Pancreas (tissue), 10 donors: Measurements from ENCODE around the gene STXBP2. TPM values are rescaled to one million over a fixed set of nuclear protein-coding genes. Genes with fewer than 3 reads are reported as not detected.

Experiments used
- ATAC-seq, 4 donors: fragments of 200-7000 bp; cut with Tn5 transposase; one replicate each; pipeline versions ENCODE4 v1.8.0 to v1.9.1; 2020; ENCODE audit warnings: mild to moderate bottlenecking in 4 of 4, moderate library complexity in 4 of 4
- DNase-seq, 6 donors: peaks; one replicate each; pipeline ENCODE4 v3.0.0-alpha.2; 2020
- FAIRE-seq: peaks from 2 replicates; lab custom pipeline; 2012; peaks lifted over from hg19 to GRCh38; lab: Jason Lieb, UNC
- H3K27ac ChIP-seq, 4 donors: fragments of 200-600 bp; sonication (generic); 1 replicate in 3 of 4; 2 replicates in 1 of 4; pipeline versions ENCODE4 v1.5.0 to v1.8.0; 2020
- H3K27me3 ChIP-seq, 4 donors: fragments of 200-600 bp; one replicate each; pipeline ENCODE4 v1.8.0; 2021
- H3K36me3 ChIP-seq, 3 donors: fragments of 200-600 bp; sonication (generic) in 1 of 3; one replicate each; pipeline versions ENCODE4 v1.5.0 to v1.8.0; 2020 to 2021
- H3K4me1 ChIP-seq, 3 donors: fragments of 200-600 bp; one replicate each; pipeline ENCODE4 v1.8.0; 2021
- H3K4me3 ChIP-seq, 4 donors: fragments of 200-600 bp; sonication (generic) in 2 of 4; one replicate each; pipeline versions ENCODE4 v1.5.0 to v1.8.0; 2020 to 2021
- H3K9me3 ChIP-seq, 4 donors: fragments of 200-600 bp; one replicate each; pipeline ENCODE4 v1.8.0; 2021
- CTCF ChIP-seq, 4 donors: fragments of 200-600 bp; sonication (generic) in 3 of 4; IDR thresholded peaks; one replicate each; pipeline versions ENCODE4 v1.5.0 to v1.8.0; 2021; ENCODE audit warnings: antibody characterized with exemption in 4 of 4
- WGBS, 2 donors: extraction: QIAGEN DNeasy Blood & Tissue Kit; methylation state at CpG; one replicate each; pipeline ENCODE4 v1.1.7; 2013; 5-methylcytosine and 5-hydroxymethylcytosine counted together
- intact Hi-C, 3 donors: fragments of 100-400 bp; cut with DNase I; formaldehyde crosslinking; loops; one replicate each; pipeline versions ENCODE4 v1.11.1 to v1.14.2; 2022
- polyA plus RNA-seq, 2 donors: library from polyadenylated mRNA; stranded (reverse); fragments of 200-250 nt; gene quantifications; one replicate each; pipeline ENCODE4 v1.2.3, GENCODE V29; 2013
- total RNA-seq, 6 donors: library from RNA; stranded (reverse); fragmentation: NEBNext Ultra II Directional in 4 of 6; extraction: Animal tissue kit (Norgen Biotek cat#: 25700) in 4 of 6; gene quantifications; one replicate each; pipeline versions ENCODE4 v1.2.1 to v1.2.4, GENCODE V29; 2021 to 2023
- donor health status: healthy with polysubstance abuse.
- donor health status: DM: no; HTN: no; CAD: no; lungs with moderate emphysema.
- donor health status: DM: no; HTN: no; CAD: no.
- donor health status: control.
- donor health status: control.
- donor health status: Bipolar disorder and iron deficiency.
- donor health status: DM: yes; HTN: yes; CAD: no.
- donor health status: DM: no; HTN: no; CAD: no.
- donor health status: DM: no; HTN: no; CAD: no.
- donor health status: DM: yes; HTN: yes; CAD: no.

STXBP2 gene
- total and polyA plus RNA-seq, 8 donors = 45.6 to 216 (median 80.4) TPM

- TF ChIP-seq CTCF (IDR thresholded peaks at IDR 0.05) = peak in 2 of 4 donors; percentile 19 to 21
- ATAC-seq (peak; percentile 70 to 83 (median 76)), FAIRE-seq (no peak), DNase-seq (peak; percentile 67 to 83 (median 74))
- no peaks in the 10 kb centered on the region for H3K27me3 ChIP-seq
- intact Hi-C loops = loop anchor here in 1 of 3 donors (5.0 kb wide), 1 partner anchor 114 kb away; no protein-coding TSS in a partner anchor
- peaks cover 0 to 6% (median 0%) of the 10 kb centered on the region in 3 donors for H3K36me3 ChIP-seq
- peaks cover 0 to 3% (median 0%) of the 10 kb centered on the region in 3 donors for H3K4me1 ChIP-seq
- H3K27ac ChIP-seq = peak overlapping the region in 2 of 4 donors; percentile 83 to 84
- no peaks in the 10 kb centered on the region for H3K9me3 ChIP-seq
- WGBS, 2 donors = 5% methylated on average over 43 of the region's 43 CpGs
- peak overlapping the region; percentile 99 to 100 (median 100) for H3K4me3 ChIP-seq
Measured at GRCh38 chr19:7681340-7682174, 44.6 kb downstream of the STXBP2 start.

- FAIRE-seq = no peak
- no peak for TF ChIP-seq CTCF (IDR thresholded peaks at IDR 0.05)
- intact Hi-C loops = loop anchor here in 1 of 3 donors (5.0 kb wide), 1 partner anchor 115 kb away; no protein-coding TSS in a partner anchor
Measured at GRCh38 chr19:7682175-7682855, 45.4 kb downstream of the STXBP2 start.

GRCh38 chr19:7685546-7686445 lies 48.9 kb downstream of the STXBP2 start:
- ATAC-seq (no peak), FAIRE-seq (no peak), DNase-seq (no peak)
- no peaks in the 10 kb centered on the region for H3K27me3 ChIP-seq
- TF ChIP-seq CTCF (IDR thresholded peaks at IDR 0.05) = no peak
- H3K4me1 ChIP-seq = no peaks in the 10 kb centered on the region
- H3K4me3 ChIP-seq = no peak overlapping the region
- H3K9me3 ChIP-seq = no peaks in the 10 kb centered on the region
- intact Hi-C loops = no loop called here
- H3K36me3 ChIP-seq = peaks cover 0 to 6% (median 0%) of the 10 kb centered on the region in 3 donors
- WGBS, 2 donors = 27 to 36% methylated on average over 19 of the region's 19 CpGs
- no peak overlapping the region for H3K27ac ChIP-seq

More at GRCh38 chr19:7682175-7682855, 45.4 kb downstream of the STXBP2 start:
- Histone ChIP-seq H3K4me3 (peak overlapping the region in 2 of 4 donors; percentile 99 to 100), H3K36me3 (peaks cover 0 to 6% (median 0%) of the 10 kb centered on the region in 3 donors), H3K9me3 (no peaks in the 10 kb centered on the region), H3K27ac (no peak overlapping the region), H3K27me3 (no peaks in the 10 kb centered on the region), H3K4me1 (peaks cover 0 to 3% (median 0%) of the 10 kb centered on the region in 3 donors)
- DNase-seq = peak in 2 of 6 donors; percentile 28 to 49
- ATAC-seq = no peak
- WGBS, 2 donors = 81 to 83% methylated on average over 74 of the region's 74 CpGs

GRCh38 chr19:7687177-7687576 lies 50.3 kb downstream of the STXBP2 start:
- 69 to 82% methylated on average over 7 to 12 of the region's 12 CpGs for WGBS, 2 donors
- DNase-seq (no peak), FAIRE-seq (no peak), ATAC-seq (no peak)
- intact Hi-C loops = no loop called here
- Histone ChIP-seq H3K4me3 (no peak overlapping the region), H3K36me3 (peaks cover 0 to 6% (median 0%) of the 10 kb centered on the region in 3 donors), H3K9me3 (no peaks in the 10 kb centered on the region), H3K27me3 (no peaks in the 10 kb centered on the region), H3K27ac (no peak overlapping the region), H3K4me1 (no peaks in the 10 kb centered on the region)
- TF ChIP-seq CTCF (IDR thresholded peaks at IDR 0.05) = no peak
